Smooth muscle cell of the brain vasculature (primary cell): ENCODE measurements around the gene UBASH3B.

Experiments
- DNase-seq: peaks from one replicate; pipeline ENCODE4 v3.0.0-alpha.2; 2012; ENCODE audit warnings: low read depth, low spot score

UBASH3B gene

GRCh38 chr11:122782222-122782621, 126.7 kb downstream of the UBASH3B start:
- DNase-seq: no peak

- peak; percentile 93 for DNase-seq
Observed at GRCh38 chr11:122784325-122784955, 128.9 kb downstream of the UBASH3B start.

GRCh38 chr11:122785031-122785541, 129.6 kb downstream of the UBASH3B start:
- DNase-seq: no peak

GRCh38 chr11:122786896-122787295, 131.4 kb downstream of the UBASH3B start:
- no peak for DNase-seq

GRCh38 chr11:122788781-122789535, 133.4 kb downstream of the UBASH3B start:
- no peak for DNase-seq

GRCh38 chr11:122789907-122790306, 134.4 kb downstream of the UBASH3B start:
- no peak for DNase-seq

- DNase-seq: no peak
Observed at GRCh38 chr11:122791411-122791810, 135.9 kb downstream of the UBASH3B start.

- DNase-seq: no peak
Observed at GRCh38 chr11:122791836-122792235, 136.3 kb downstream of the UBASH3B start.

- DNase-seq: no peak
Observed at GRCh38 chr11:122793515-122793914, 138.0 kb downstream of the UBASH3B start.

- no peak for DNase-seq
Observed at GRCh38 chr11:122795307-122795706, 139.8 kb downstream of the UBASH3B start.

- no peak for DNase-seq
Observed at GRCh38 chr11:122796128-122796717, 140.7 kb downstream of the UBASH3B start.

GRCh38 chr11:122797651-122798050, 142.1 kb downstream of the UBASH3B start:
- DNase-seq: no peak

- DNase-seq: no peak
Observed at GRCh38 chr11:122799406-122800105, 144.0 kb downstream of the UBASH3B start.

- DNase-seq: no peak
Observed at GRCh38 chr11:122802876-122803275, 147.4 kb downstream of the UBASH3B start.

GRCh38 chr11:122803306-122803705, 147.8 kb downstream of the UBASH3B start:
- no peak for DNase-seq

GRCh38 chr11:122803716-122804115, 148.2 kb downstream of the UBASH3B start:
- DNase-seq: no peak

GRCh38 chr11:122804161-122804560, 148.6 kb downstream of the UBASH3B start:
- DNase-seq: no peak

GRCh38 chr11:122804796-122805195, 149.3 kb downstream of the UBASH3B start:
- no peak for DNase-seq

- no peak for DNase-seq
Observed at GRCh38 chr11:122807731-122808477, 152.4 kb downstream of the UBASH3B start.

GRCh38 chr11:122808478-122808869, 153.0 kb downstream of the UBASH3B start:
- DNase-seq: no peak

- no peak for DNase-seq
Observed at GRCh38 chr11:122809866-122810265, 154.3 kb downstream of the UBASH3B start.
